Measurements from ENCODE around the gene CEP350.

Gene CEP350

GRCh38 chr1:179978199-179979079 is 23.8 kb downstream of the CEP350 start:
- DNase-seq (ENCODE audit: extremely low spot score) = no peak
- no peak for TF ChIP-seq CTCF (IDR thresholded peaks at IDR 0.05; ENCODE audit: control extremely low read depth, extremely low read depth, low read depth, missing control alignments)
- ChIA-PET POLR2A (no interaction called here), CTCF (interaction anchor here (1.8 to 2.6 kb wide), 3 partner anchors 11 to 15 kb away, joined by 6 to 15 read pairs (median 6); no protein-coding TSS in a partner anchor)

DNA sequence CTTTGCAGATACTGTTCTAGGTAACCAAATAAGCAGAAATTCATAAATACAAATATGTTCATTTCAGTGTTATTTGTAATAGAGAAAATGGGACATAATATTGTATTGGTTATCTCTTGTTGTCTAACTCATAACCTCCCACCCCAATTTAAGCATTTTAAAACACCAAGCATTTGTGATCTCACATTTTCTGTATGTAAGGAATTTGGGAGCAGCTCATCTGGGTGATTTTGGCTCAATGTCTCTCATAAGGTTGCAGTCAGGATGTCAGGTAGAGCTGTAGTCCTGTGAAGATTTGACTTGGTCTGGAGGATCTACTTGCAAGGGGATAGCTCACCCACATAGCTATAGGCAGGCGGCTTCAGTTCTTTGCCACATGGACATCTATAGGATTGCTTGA is 29.5 kb downstream of the CEP350 start:
- no peak for TF ChIP-seq CTCF (IDR thresholded peaks at IDR 0.05; ENCODE audit: control extremely low read depth, extremely low read depth, low read depth, missing control alignments)
- POLR2A ChIA-PET = no interaction called here
- no peak for DNase-seq (ENCODE audit: extremely low spot score)
- CTCF ChIA-PET = interaction anchor here (1.8 kb wide), 1 partner anchor 12 kb away, joined by 6 read pairs; no protein-coding TSS in a partner anchor

GRCh38 chr1:179984942-179985341 is 30.3 kb downstream of the CEP350 start:
- no peak for TF ChIP-seq CTCF (IDR thresholded peaks at IDR 0.05; ENCODE audit: control extremely low read depth, extremely low read depth, low read depth, missing control alignments)
- no peak for DNase-seq (ENCODE audit: extremely low spot score)
- ChIA-PET POLR2A (no interaction called here), CTCF (interaction anchor here (0.9 to 1.8 kb wide), 3 partner anchors 11 to 19 kb away, joined by 3 to 6 read pairs (median 4); no protein-coding TSS in a partner anchor)

DNA sequence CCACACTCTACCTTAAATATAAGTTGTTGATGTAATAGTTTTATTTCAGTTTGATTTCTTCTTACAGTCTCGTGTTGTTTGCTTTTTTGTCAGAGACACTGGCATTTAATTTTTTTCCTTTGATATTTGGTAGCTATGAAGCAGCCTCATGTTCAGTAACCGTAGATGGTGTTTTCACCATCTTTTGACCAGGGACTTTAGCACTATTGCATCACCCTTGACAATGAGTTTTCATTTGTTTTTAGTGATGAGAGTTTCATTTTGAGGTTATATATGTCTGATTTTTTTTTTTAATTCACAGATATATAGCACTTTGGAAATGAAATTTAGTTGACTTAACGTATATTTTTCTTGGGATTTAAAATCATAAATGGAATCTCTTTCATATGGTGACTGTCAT is 36.2 kb downstream of the CEP350 start:
- ChIA-PET POLR2A (no interaction called here), CTCF (interaction anchor here (1.1 kb wide), 1 partner anchor 14 kb away, joined by 6 read pairs; no protein-coding TSS in a partner anchor)
- no peak for DNase-seq (ENCODE audit: extremely low spot score)
- TF ChIP-seq CTCF (IDR thresholded peaks at IDR 0.05; ENCODE audit: control extremely low read depth, extremely low read depth, low read depth, missing control alignments) = no peak

- CTCF ChIA-PET = interaction anchor here (1.0 to 1.5 kb wide), 3 partner anchors 8 to 107 kb away, joined by 3 to 6 read pairs (median 4); no protein-coding TSS in a partner anchor
- DNase-seq (ENCODE audit: extremely low spot score) = no peak
- no peak for TF ChIP-seq CTCF (IDR thresholded peaks at IDR 0.05; ENCODE audit: control extremely low read depth, extremely low read depth, low read depth, missing control alignments)
- POLR2A ChIA-PET = interaction anchor here (0.6 kb wide), 1 partner anchor 114 kb away, joined by 3 read pairs; no protein-coding TSS in a partner anchor
These were observed 41.0 kb downstream of the CEP350 start for GRCh38 chr1:179995576-179995975.

DNA sequence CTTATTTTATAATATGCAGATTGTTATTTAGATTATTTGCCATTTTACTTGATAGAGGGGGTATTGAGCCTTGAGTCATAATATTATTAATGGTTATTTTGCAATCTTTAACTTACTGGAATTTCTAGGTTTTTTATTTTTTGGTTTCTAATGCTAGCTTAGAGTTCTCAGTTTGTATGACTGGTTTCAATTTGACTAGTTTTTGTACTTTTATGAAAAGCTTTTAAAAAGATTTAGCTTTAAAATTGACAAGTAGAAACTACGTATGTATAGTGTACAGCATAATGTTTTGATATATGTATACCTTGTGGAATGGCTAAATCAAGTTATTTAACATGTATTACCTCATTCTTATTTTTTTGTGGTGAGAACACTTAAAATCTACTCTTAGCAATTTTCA is 41.5 kb downstream of the CEP350 start:
- ChIA-PET CTCF (interaction anchor here (1.0 to 1.5 kb wide), 4 partner anchors 9 to 108 kb away, joined by 3 to 6 read pairs (median 4); no protein-coding TSS in a partner anchor), POLR2A (interaction anchor here (0.6 kb wide), 1 partner anchor 113 kb away, joined by 3 read pairs; no protein-coding TSS in a partner anchor)
- TF ChIP-seq CTCF (IDR thresholded peaks at IDR 0.05; ENCODE audit: control extremely low read depth, extremely low read depth, low read depth, missing control alignments) = no peak
- peak; percentile 28 for DNase-seq (ENCODE audit: extremely low spot score)

Data from GM10248 (cell line).